Measurements from ENCODE around the gene GEMIN7.
"Not testable (repeated sequence)": the region's sequence is repeated elsewhere in the genome, so short reads cannot be mapped to it uniquely, and the experiment has no call there.

The GEMIN7 gene

DNA sequence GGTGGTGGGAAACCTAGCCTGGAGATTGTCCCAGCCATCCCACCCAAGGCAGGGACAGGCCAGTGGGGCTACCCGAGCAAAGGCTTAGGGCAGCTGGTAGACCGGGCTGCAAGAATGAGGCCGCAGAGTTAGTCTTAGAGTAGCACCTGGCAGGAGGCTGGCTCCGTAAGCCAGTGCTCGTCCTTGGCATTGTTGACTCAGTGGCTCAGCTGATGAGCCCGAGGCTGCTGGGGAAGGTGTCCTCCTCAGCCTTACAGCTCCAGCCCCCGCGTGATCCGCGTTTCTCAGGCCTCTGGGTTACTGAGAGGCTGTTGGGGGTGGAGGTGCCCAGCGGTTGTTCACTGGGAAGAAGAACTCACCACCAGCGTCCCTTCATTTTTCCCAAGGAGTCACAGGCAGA is 38.6 kb downstream of the GEMIN7 start:
- TF ChIP-seq, protein P1, sequence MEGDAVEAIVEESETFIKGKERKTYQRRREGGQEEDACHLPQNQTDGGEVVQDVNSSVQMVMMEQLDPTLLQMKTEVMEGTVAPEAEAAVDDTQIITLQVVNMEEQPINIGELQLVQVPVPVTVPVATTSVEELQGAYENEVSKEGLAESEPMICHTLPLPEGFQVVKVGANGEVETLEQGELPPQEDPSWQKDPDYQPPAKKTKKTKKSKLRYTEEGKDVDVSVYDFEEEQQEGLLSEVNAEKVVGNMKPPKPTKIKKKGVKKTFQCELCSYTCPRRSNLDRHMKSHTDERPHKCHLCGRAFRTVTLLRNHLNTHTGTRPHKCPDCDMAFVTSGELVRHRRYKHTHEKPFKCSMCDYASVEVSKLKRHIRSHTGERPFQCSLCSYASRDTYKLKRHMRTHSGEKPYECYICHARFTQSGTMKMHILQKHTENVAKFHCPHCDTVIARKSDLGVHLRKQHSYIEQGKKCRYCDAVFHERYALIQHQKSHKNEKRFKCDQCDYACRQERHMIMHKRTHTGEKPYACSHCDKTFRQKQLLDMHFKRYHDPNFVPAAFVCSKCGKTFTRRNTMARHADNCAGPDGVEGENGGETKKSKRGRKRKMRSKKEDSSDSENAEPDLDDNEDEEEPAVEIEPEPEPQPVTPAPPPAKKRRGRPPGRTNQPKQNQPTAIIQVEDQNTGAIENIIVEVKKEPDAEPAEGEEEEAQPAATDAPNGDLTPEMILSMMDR (conservative IDR thresholded peaks at IDR 0.05; ENCODE audit: low read depth, low read length), result no peak
- DNase-seq (ENCODE audit: low read depth), result no peak
- no peak overlapping the region for H3K4me3 ChIP-seq (ENCODE audit: low read length)

- H3K4me3 ChIP-seq (ENCODE audit: low read length), result no peak overlapping the region
- TF ChIP-seq, protein P1 (conservative IDR thresholded peaks at IDR 0.05; ENCODE audit: low read depth, low read length), result no peak
- DNase-seq (ENCODE audit: low read depth), result no peak
Measured at GRCh38 chr19:45118106-45118505, 39.0 kb downstream of the GEMIN7 start.

DNA sequence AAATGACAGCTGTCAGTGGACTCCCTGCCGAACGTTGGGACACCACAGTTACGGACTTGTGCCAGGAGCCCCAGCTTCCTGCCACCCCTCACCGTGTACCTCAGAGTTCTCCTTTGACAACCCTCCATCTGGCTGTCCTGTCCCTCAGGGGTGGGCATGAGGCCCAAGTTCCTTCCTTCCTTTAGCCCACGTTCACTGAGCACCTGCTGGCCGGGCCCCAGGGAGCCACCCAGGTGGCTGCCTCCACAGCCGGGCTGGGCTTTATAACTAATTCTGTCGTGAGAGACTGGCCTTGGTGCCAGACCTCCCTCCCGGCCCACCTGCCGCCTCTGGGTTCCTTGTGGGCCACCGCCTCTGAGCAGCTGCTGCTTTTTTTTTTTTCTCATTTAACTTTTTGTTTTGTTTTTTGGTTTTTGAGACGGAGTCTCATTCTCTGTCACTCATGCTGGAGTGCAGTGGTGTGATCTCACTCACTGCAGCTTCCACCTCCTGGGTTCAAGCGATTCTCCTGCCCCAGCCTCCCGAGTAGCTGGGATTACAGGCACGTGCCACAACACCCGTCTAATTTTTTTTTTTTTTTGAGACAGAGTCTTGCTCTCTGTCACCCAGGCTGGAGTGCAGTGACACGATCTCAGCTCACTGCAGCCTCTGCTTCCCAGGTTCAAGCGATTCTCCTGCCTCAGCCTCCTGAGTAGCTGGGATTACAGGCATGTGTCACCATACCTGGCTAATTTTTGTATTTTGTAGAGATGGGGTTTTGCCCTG is 39.7 kb downstream of the GEMIN7 start:
- not testable (repeated sequence) for DNase-seq (ENCODE audit: low read depth); H3K4me3 ChIP-seq (ENCODE audit: low read length)

- TF ChIP-seq, protein P1 (conservative IDR thresholded peaks at IDR 0.05; ENCODE audit: low read depth, low read length), result no peak
- H3K4me3 ChIP-seq (ENCODE audit: low read length), result no peak overlapping the region
- no peak for DNase-seq (ENCODE audit: low read depth)
Measured at GRCh38 chr19:45119582-45119981, 40.5 kb downstream of the GEMIN7 start.

- TF ChIP-seq, protein P1 (conservative IDR thresholded peaks at IDR 0.05; ENCODE audit: low read depth, low read length), result no peak
- H3K4me3 ChIP-seq (ENCODE audit: low read length), result no peak overlapping the region
- DNase-seq (ENCODE audit: low read depth), result no peak
Measured at GRCh38 chr19:45121827-45122345, 42.8 kb downstream of the GEMIN7 start.

GRCh38 chr19:45122832-45123231 is 43.8 kb downstream of the GEMIN7 start:
- H3K4me3 ChIP-seq (ENCODE audit: low read length), result no peak overlapping the region
- no peak for DNase-seq (ENCODE audit: low read depth)
- TF ChIP-seq, protein P1 (conservative IDR thresholded peaks at IDR 0.05; ENCODE audit: low read depth, low read length), result no peak

DNA sequence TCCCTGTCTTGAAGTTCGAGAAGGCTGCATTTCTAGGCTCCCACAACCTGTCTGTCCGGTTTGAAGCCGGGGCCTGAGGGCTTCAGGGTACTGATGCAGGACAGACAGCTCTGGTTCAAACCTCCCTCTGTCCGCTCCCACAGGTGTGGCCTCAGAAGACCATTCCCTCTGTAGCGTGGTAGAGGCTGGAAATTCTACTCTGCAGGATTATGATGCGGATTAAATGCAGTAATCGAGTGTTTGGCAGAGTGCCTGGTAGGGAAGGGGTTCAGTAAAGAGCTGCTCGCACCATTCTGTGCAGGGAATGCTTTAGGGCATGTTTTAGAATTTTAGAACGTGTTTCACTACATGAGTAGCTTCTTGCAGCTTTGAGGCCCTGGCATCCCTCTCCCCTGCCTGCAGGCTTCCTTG is 44.4 kb downstream of the GEMIN7 start:
- DNase-seq (ENCODE audit: low read depth), result peak; percentile 77
- TF ChIP-seq, protein P1 (conservative IDR thresholded peaks at IDR 0.05; ENCODE audit: low read depth, low read length), result no peak
- no peak overlapping the region for H3K4me3 ChIP-seq (ENCODE audit: low read length)
